Inflammatory macrophage treated with lipopolysaccharide for 4 hours (primary cell): Measurements from ENCODE around the gene CHGA.

ENCODE experiments used
- DNase-seq: peaks from one replicate; pipeline ENCODE4 v3.0.0-alpha.2; 2020

CHGA gene

GRCh38 chr14:92922883-92923743, at the start of gene CHGA:
Gene CHGA (plus strand): TSS chr14:92923150. CDS start chr14:92923360, 210 bp downstream.
- peak; percentile 40 for DNase-seq

- no peak for DNase-seq
Observed at GRCh38 chr14:92874962-92875661, 47.8 kb upstream of the CHGA start.

GRCh38 chr14:92877757-92878431, 45.1 kb upstream of the CHGA start:
- no peak for DNase-seq

- DNase-seq: no peak
Observed at GRCh38 chr14:92880351-92880750, 42.6 kb upstream of the CHGA start.

- peak; percentile 35 for DNase-seq
Observed at GRCh38 chr14:92880851-92881250, 42.1 kb upstream of the CHGA start.

GRCh38 chr14:92883066-92883465, 39.9 kb upstream of the CHGA start:
- DNase-seq: no peak

GRCh38 chr14:92884410-92884809, 38.5 kb upstream of the CHGA start:
- no peak for DNase-seq

- DNase-seq: no peak
Observed at GRCh38 chr14:92885279-92886061, 37.5 kb upstream of the CHGA start.

- no peak for DNase-seq
Observed at GRCh38 chr14:92886337-92886736, 36.6 kb upstream of the CHGA start.

- DNase-seq: no peak
Observed at GRCh38 chr14:92887157-92887556, 35.8 kb upstream of the CHGA start.

- DNase-seq: peak; percentile 93
Observed at GRCh38 chr14:92888896-92889295, 34.1 kb upstream of the CHGA start.

GRCh38 chr14:92890830-92891588, 31.9 kb upstream of the CHGA start:
- no peak for DNase-seq

GRCh38 chr14:92892589-92892988, 30.4 kb upstream of the CHGA start:
- no peak for DNase-seq

- DNase-seq: no peak
Observed at GRCh38 chr14:92895352-92895878, 27.5 kb upstream of the CHGA start.

- peak; percentile 72 for DNase-seq
Observed at GRCh38 chr14:92897922-92898565, 24.9 kb upstream of the CHGA start.

- DNase-seq: no peak
Observed at GRCh38 chr14:92898566-92899131, 24.3 kb upstream of the CHGA start.

- no peak for DNase-seq
Observed at GRCh38 chr14:92900660-92901059, 22.3 kb upstream of the CHGA start.

GRCh38 chr14:92902191-92902590, 20.8 kb upstream of the CHGA start:
- no peak for DNase-seq

GRCh38 chr14:92902726-92903125, 20.2 kb upstream of the CHGA start:
- no peak for DNase-seq

GRCh38 chr14:92903359-92903758, 19.6 kb upstream of the CHGA start:
- no peak for DNase-seq

GRCh38 chr14:92905667-92906066, 17.3 kb upstream of the CHGA start:
- no peak for DNase-seq
